SK-N-SH treated with all-trans-retinoic acid at 6 μM for 48 hours (cell line): ENCODE results near the gene ZCCHC14.

Source experiments
- ATAC-seq: fragments of 200-7000 bp; cut with Tn5 transposase; 3 replicates; pipeline ENCODE4 v1.9.1; 2020; ENCODE audit warnings: mild to moderate bottlenecking, moderate library complexity
- ARNTL ChIP-seq: fragments of 450-650 bp; formaldehyde crosslinking; IDR thresholded peaks from 2 replicates; pipeline ENCODE4 v1.5.0; 2020; ENCODE audit warnings: low read depth, mild to moderate bottlenecking, moderate library complexity, borderline replicate concordance
- BACH2 ChIP-seq: fragments of 250-450 bp; sonication (Bioruptor Pico); IDR thresholded peaks from 2 replicates; pipeline ENCODE4 v1.9.0; 2021; ENCODE audit warnings: mild to moderate bottlenecking, borderline replicate concordance
- CREB5 ChIP-seq: fragments of 250-450 bp; sonication (Bioruptor Pico); IDR thresholded peaks from 2 replicates; pipeline ENCODE4 v1.5.1; 2020; ENCODE audit warnings: low read depth, mild to moderate bottlenecking, moderate library complexity
- CSDC2 ChIP-seq: fragments of 250-450 bp; sonication (Bioruptor Pico); IDR thresholded peaks from 2 replicates; pipeline ENCODE4 v1.5.0; 2020; ENCODE audit warnings: mild to moderate bottlenecking, moderate library complexity
- CSRNP3 ChIP-seq: fragments of 250-450 bp; sonication (Bioruptor Pico); IDR thresholded peaks from 2 replicates; pipeline ENCODE4 v1.5.1; 2021; ENCODE audit warnings: mild to moderate bottlenecking, moderate library complexity
- ESRRG ChIP-seq: fragments of 250-450 bp; sonication (Bioruptor Pico); IDR thresholded peaks from 2 replicates; pipeline ENCODE4 v1.6.1; 2021; ENCODE audit warnings: mild to moderate bottlenecking
- GLIS3 ChIP-seq: fragments of 250-450 bp; sonication (Bioruptor Pico); IDR thresholded peaks from 2 replicates; pipeline ENCODE4 v1.5.0; 2020; ENCODE audit warnings: mild to moderate bottlenecking, moderate library complexity
- ISL1 ChIP-seq: fragments of 250-450 bp; sonication (Bioruptor Pico); IDR thresholded peaks from 2 replicates; pipeline ENCODE4 v2.1.2; 2022; ENCODE audit warnings: mild to moderate bottlenecking, moderate library complexity
- PATZ1 ChIP-seq: fragments of 250-450 bp; sonication (Bioruptor Pico); IDR thresholded peaks from 2 replicates; pipeline ENCODE4 v1.8.0; 2020; ENCODE audit warnings: mild to moderate bottlenecking, moderate library complexity, borderline replicate concordance
- POU6F1 ChIP-seq: fragments of 250-450 bp; sonication (Bioruptor Pico); IDR thresholded peaks from 2 replicates; pipeline ENCODE4 v1.8.0; 2021; ENCODE audit warnings: low read depth, mild to moderate bottlenecking, moderate library complexity, borderline replicate concordance
- PPARA ChIP-seq: fragments of 250-450 bp; sonication (Bioruptor Pico); IDR thresholded peaks from 2 replicates; pipeline ENCODE4 v1.5.0; 2020; ENCODE audit warnings: mild to moderate bottlenecking, borderline replicate concordance
- RARB ChIP-seq: fragments of 250-450 bp; sonication (Bioruptor Pico); IDR thresholded peaks from 2 replicates; pipeline ENCODE4 v1.8.0; 2021; ENCODE audit warnings: mild to moderate bottlenecking, moderate library complexity
- SNAI2 ChIP-seq: fragments of 250-450 bp; sonication (Bioruptor Pico); IDR thresholded peaks from 2 replicates; pipeline ENCODE4 v1.5.0; 2020; ENCODE audit warnings: mild to moderate bottlenecking, moderate library complexity
- TCF4 ChIP-seq: fragments of 250-450 bp; sonication (Bioruptor Pico); IDR thresholded peaks from 2 replicates; pipeline ENCODE4 v1.8.0; 2021; ENCODE audit warnings: mild to moderate bottlenecking, moderate library complexity, borderline replicate concordance
- TOX ChIP-seq: fragments of 250-450 bp; sonication (Bioruptor Pico); IDR thresholded peaks from 2 replicates; pipeline ENCODE4 v1.8.0; 2021; ENCODE audit warnings: mild to moderate bottlenecking, moderate library complexity, borderline replicate concordance
- TSHZ2 ChIP-seq: fragments of 250-450 bp; sonication (Bioruptor Pico); IDR thresholded peaks from 2 replicates; pipeline ENCODE4 v1.5.0; 2020; ENCODE audit warnings: mild to moderate bottlenecking, moderate library complexity
- ZC3H10 ChIP-seq: fragments of 250-450 bp; sonication (Bioruptor Pico); IDR thresholded peaks from 2 replicates; pipeline ENCODE4 v1.5.1; 2021; ENCODE audit warnings: mild to moderate bottlenecking, moderate library complexity
- ZFP3 ChIP-seq: fragments of 250-450 bp; sonication (Bioruptor Pico); IDR thresholded peaks from 2 replicates; pipeline ENCODE4 v1.5.0; 2020; ENCODE audit warnings: mild to moderate bottlenecking, moderate library complexity
- ZFP30 ChIP-seq: fragments of 450-650 bp; formaldehyde crosslinking; IDR thresholded peaks from 2 replicates; pipeline ENCODE4 v1.5.0; 2022; ENCODE audit warnings: mild to moderate bottlenecking, moderate library complexity
- ZNF565 ChIP-seq: fragments of 450-650 bp; formaldehyde crosslinking; conservative IDR thresholded peaks from 2 replicates; pipeline ENCODE4 v1.5.0; 2020; ENCODE audit warnings: low read depth, mild to moderate bottlenecking, moderate library complexity
- ZNF70 ChIP-seq: fragments of 450-650 bp; formaldehyde crosslinking; IDR thresholded peaks from 2 replicates; pipeline ENCODE4 v1.5.0; 2020; ENCODE audit warnings: mild to moderate bottlenecking, moderate library complexity

The ZCCHC14 gene

GRCh38 chr16:87383505-87384161 is 109.2 kb downstream of the ZCCHC14 start, which contains the start of gene FBXO31:
Gene FBXO31, minus strand, starts transcription at chr16:87383776. Its CDS starts 32 bp downstream, at chr16:87383744.
- ATAC-seq = peak; percentile 77
- TF ChIP-seq CSDC2 (CRISPR knock-in tag) (no peak), POU6F1 (CRISPR knock-in tag) (no peak), ZC3H10 (CRISPR knock-in tag) (no peak), ZFP30 (CRISPR knock-in tag) (no peak), ZFP3 (CRISPR knock-in tag) (no peak), CREB5 (CRISPR knock-in tag) (no peak), RARB (CRISPR knock-in tag) (no peak), ZNF70 (CRISPR knock-in tag) (no peak), TOX (CRISPR knock-in tag) (no peak), TSHZ2 (CRISPR knock-in tag) (no peak), SNAI2 (CRISPR knock-in tag) (no peak), PATZ1 (CRISPR knock-in tag) (no peak), TCF4 (CRISPR knock-in tag) (no peak), ESRRG (CRISPR knock-in tag) (no peak), ISL1 (CRISPR knock-in tag) (no peak), PPARA (CRISPR knock-in tag) (no peak), GLIS3 (CRISPR knock-in tag) (no peak), CSRNP3 (CRISPR knock-in tag) (no peak), ARNTL (no peak), BACH2 (CRISPR knock-in tag) (no peak)

- ATAC-seq = no peak
- no peak for TF ChIP-seq ZNF565 (CRISPR knock-in tag)
- TF ChIP-seq ESRRG (CRISPR knock-in tag) = no peak
- TF ChIP-seq ZFP3 (CRISPR knock-in tag) = no peak
- no peak for TF ChIP-seq ZC3H10 (CRISPR knock-in tag)
- TF ChIP-seq TOX (CRISPR knock-in tag) = no peak
Measured at GRCh38 chr16:87382023-87382785, 110.6 kb downstream of the ZCCHC14 start.
